ENCODE results near the gene NSUN7.

Gene NSUN7

GRCh38 chr4:40845154-40845835, 95.5 kb downstream of the NSUN7 start:
- no peak for DNase-seq (ENCODE audit: low read depth, low spot score)

DNA sequence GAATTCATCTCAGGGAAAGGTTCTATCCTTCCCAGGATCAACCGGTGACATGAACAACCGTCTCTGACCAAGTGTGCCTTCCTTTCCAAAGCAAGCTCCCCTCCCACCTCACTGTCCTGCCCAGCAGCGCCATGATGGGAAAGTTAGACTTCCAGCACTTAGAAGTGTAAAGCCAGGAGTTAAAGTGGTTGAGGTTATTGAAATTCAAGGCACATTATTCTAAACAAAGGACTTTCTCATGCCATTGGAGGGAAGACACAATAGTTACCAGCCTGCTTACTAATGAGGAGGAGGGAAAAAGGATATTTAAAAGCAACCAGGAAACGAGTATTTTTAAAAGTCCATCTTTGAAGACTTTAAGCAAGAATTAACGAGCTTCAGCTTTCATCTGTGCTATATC, 96.8 kb downstream of the NSUN7 start:
- no peak for DNase-seq (ENCODE audit: low read depth, low spot score)

- DNase-seq (ENCODE audit: low read depth, low spot score): peak; percentile 78
Observed at GRCh38 chr4:40848251-40848650, 98.5 kb downstream of the NSUN7 start.

DNA sequence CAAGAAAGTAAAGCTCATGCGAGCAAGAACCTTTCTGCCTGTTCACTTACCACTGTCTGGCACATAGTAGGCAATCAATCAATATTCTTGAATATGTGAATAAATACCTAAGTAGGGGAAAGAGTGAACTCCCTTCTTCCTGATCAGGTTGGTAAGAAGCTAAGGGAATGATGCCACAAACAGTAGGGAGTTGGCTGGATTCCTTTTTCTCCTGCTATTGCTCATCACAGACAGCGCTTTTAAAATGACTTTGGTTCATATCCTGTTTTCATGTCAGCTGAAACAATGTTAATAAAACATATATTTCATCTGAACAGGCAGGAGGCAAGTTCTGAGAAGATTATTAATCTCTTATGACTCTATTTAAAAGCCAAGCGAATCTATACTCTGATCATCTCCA, 99.2 kb downstream of the NSUN7 start:
- no peak for DNase-seq (ENCODE audit: low read depth, low spot score)

GRCh38 chr4:40850496-40850895, 100.7 kb downstream of the NSUN7 start:
- no peak for DNase-seq (ENCODE audit: low read depth, low spot score)

DNA sequence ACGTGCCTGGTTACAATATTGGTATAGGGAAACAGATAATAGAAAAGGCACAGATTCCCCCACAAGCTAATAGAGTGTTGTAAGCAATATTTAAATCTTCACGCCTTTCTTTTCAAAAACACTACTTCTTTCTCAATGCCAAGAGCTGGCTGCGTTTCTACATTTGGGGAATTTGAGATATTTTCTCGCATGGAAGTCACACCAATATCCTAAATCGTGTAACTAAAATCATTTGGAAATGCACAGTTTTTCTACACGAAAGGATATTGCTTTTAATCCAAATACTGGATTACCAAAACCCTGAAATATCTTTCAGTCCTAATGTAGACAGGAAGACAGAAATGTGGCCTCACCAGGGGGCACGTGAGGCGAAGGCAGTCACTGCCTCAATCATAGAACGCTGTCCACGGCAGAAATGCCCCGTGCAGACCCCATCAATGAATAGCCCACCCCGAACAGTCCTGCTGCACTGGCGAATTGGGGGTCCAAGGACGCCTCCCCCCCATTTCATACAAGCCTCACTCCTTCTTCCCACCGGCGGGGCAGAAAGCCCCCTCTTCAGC, 106.6 kb downstream of the NSUN7 start:
- DNase-seq (ENCODE audit: low read depth, low spot score): no peak

- DNase-seq (ENCODE audit: low read depth, low spot score): peak; percentile 91
Observed at GRCh38 chr4:40856840-40857362, 107.1 kb downstream of the NSUN7 start.

- DNase-seq (ENCODE audit: low read depth, low spot score): no peak
Observed at GRCh38 chr4:40857956-40858355, 108.2 kb downstream of the NSUN7 start.

DNA sequence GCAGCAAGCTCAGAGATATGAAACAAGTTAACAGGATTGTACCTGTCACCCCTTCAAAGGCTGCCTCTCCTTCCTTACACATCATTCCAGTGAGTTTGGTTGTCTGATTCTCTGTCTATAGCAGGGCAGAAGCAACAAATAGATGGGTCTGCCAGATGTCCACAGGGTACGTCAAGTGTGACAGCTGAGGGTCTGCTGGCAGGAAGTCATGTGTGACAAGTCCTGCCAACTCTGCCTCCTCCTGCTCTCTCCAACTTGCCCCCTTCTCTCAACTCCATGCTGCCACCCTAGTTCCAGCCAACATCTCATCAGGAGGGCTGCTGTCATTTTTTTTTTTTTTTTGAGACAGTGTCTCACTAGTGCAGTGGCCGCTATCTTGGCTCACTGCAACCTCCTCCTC, 109.2 kb downstream of the NSUN7 start:
- no peak for DNase-seq (ENCODE audit: low read depth, low spot score)
